ENCODE results near the gene PPID. TPM values are rescaled to one million over a fixed set of nuclear protein-coding genes. Genes with fewer than 3 reads are reported as not detected.
"Not testable (repeated sequence)": the region's sequence is repeated elsewhere in the genome, so short reads cannot be mapped to it uniquely, and the experiment has no call there.

Gene PPID
- total and polyA plus RNA-seq, 9 donors: 30.3 to 55.2 (median 47.0) TPM

DNA sequence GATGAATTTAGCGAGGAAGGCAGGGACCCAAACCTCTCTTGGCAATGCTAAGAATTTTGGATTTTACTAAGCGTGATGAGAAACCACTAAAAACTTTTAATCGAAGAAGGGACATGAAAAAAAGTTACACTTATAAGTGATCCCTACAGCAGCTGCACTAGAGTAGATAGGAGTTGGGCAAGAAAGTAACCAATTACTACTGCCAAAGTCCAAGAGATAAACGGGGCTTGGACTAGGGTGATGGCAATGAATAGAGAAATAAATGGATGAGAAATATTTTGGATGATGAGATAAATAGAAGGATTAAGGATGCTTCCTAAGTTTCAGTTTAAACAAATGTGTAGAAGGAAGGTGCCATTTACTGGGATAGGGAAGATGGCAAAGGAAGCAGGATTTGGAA, 39.4 kb upstream of the PPID start:
- 63% methylated on average over 1 of the region's 4 CpGs for WGBS (ENCODE audit: insufficient coverage)
- H3K4me1 ChIP-seq (ENCODE audit: control insufficient read depth, insufficient read depth, low read length): no peaks in the 10 kb centered on the region
- no peaks in the 10 kb centered on the region for H3K36me3 ChIP-seq (ENCODE audit: control insufficient read depth, insufficient read depth, low read length)
- no peaks in the 10 kb centered on the region for H3K27me3 ChIP-seq (ENCODE audit: control insufficient read depth, insufficient read depth, low read length)
- no peak for DNase-seq
- no peak overlapping the region for H3K27ac ChIP-seq (ENCODE audit: low read length)
- no peak overlapping the region for H3K4me3 ChIP-seq (ENCODE audit: low read length)
- no peaks in the 10 kb centered on the region for H3K9me3 ChIP-seq (replicated peaks; ENCODE audit: control insufficient read depth, low read depth, low read length)

DNA sequence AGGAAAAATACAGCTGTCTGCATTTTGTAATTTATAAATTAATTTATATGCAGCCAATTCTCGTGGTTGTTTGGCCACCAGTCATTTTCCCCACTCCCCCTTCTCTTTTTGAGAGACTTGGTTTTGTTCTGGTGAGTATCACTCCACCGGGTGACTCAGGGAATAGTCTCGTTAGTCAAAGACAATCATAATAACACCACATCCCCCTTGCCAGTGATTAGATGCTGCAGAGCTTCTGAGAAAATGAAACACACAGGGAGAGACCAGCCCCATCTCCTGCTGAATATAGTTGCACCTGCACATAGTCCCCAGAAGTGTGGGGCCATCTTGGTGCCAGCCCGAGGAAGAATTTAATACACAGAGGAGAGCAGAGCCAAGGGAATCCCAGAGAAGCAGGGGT, 37.7 kb upstream of the PPID start:
- WGBS (ENCODE audit: insufficient coverage): 100% methylated on average over 1 of the region's 4 CpGs
- no peak for DNase-seq
- no peaks in the 10 kb centered on the region for H3K27me3 ChIP-seq (ENCODE audit: control insufficient read depth, insufficient read depth, low read length)
- H3K36me3 ChIP-seq (ENCODE audit: control insufficient read depth, insufficient read depth, low read length): no peaks in the 10 kb centered on the region
- H3K4me3 ChIP-seq (ENCODE audit: low read length): no peak overlapping the region
- no peak overlapping the region for H3K27ac ChIP-seq (ENCODE audit: low read length)
- no peaks in the 10 kb centered on the region for H3K9me3 ChIP-seq (replicated peaks; ENCODE audit: control insufficient read depth, low read depth, low read length)
- no peaks in the 10 kb centered on the region for H3K4me1 ChIP-seq (ENCODE audit: control insufficient read depth, insufficient read depth, low read length)

DNA sequence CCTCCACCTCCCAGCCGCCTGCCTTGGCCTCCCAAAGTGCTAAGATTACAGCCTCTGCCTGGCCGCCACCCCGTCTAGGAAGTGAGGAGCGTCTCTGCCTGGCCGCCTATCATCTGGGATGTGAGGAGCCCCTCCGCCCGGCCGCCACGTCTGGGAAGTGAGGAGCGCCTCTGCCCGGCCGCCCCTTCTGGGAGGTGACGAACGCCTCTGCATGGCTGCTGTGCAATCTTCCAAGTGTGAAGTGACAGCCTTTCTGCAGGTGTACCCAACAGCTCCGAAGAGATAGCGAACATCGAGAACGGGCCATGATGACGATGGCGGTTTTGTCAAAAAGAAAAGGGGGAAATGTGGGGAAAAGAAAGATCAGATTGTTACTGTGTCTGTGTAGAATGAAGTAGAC, 36.3 kb upstream of the PPID start:
- not testable (repeated sequence) for DNase-seq
- WGBS (ENCODE audit: insufficient coverage): 91% methylated on average over 16 of the region's 20 CpGs

GRCh38 chr4:158758703-158759102, 35.5 kb upstream of the PPID start:
- H3K4me1 ChIP-seq (ENCODE audit: control insufficient read depth, insufficient read depth, low read length): no peaks in the 10 kb centered on the region
- 100% methylated on average over 3 of the region's 4 CpGs for WGBS (ENCODE audit: insufficient coverage)
- H3K27ac ChIP-seq (ENCODE audit: low read length): no peak overlapping the region
- no peaks in the 10 kb centered on the region for H3K27me3 ChIP-seq (ENCODE audit: control insufficient read depth, insufficient read depth, low read length)
- H3K9me3 ChIP-seq (replicated peaks; ENCODE audit: control insufficient read depth, low read depth, low read length): no peaks in the 10 kb centered on the region
- DNase-seq: no peak
- no peaks in the 10 kb centered on the region for H3K36me3 ChIP-seq (ENCODE audit: control insufficient read depth, insufficient read depth, low read length)
- no peak overlapping the region for H3K4me3 ChIP-seq (ENCODE audit: low read length)

More for the DNA sequence above, 36.3 kb upstream of the PPID start:
- not testable (repeated sequence) for H3K4me1 ChIP-seq (ENCODE audit: control insufficient read depth, insufficient read depth, low read length); H3K9me3 ChIP-seq (replicated peaks; ENCODE audit: control insufficient read depth, low read depth, low read length); H3K27me3 ChIP-seq (ENCODE audit: control insufficient read depth, insufficient read depth, low read length); H3K27ac ChIP-seq (ENCODE audit: low read length); H3K4me3 ChIP-seq (ENCODE audit: low read length); H3K36me3 ChIP-seq (ENCODE audit: control insufficient read depth, insufficient read depth, low read length)

DNA sequence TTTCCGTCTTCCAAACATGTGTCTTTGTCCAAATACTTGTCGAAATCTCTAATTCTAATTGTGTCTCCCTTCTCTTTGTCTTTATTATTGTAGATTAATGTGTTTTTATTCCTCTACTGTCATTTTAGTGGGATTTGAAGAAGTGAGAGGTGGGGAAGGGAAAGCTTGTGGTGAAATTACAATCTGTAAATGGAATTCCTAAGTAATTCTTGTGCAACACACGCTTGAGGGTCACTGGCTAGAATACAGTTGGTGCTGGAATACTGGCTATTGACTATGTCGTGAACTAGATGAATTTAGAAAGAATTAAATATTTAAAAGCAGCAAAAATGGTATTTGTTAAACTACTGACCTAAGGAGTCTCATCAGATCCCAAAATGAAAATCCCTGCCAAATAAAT, 34.9 kb upstream of the PPID start:
- Histone ChIP-seq H3K9me3 (replicated peaks; ENCODE audit: control insufficient read depth, low read depth, low read length) (no peaks in the 10 kb centered on the region), H3K27me3 (ENCODE audit: control insufficient read depth, insufficient read depth, low read length) (no peaks in the 10 kb centered on the region), H3K27ac (ENCODE audit: low read length) (no peak overlapping the region), H3K36me3 (ENCODE audit: control insufficient read depth, insufficient read depth, low read length) (no peaks in the 10 kb centered on the region), H3K4me3 (ENCODE audit: low read length) (no peak overlapping the region), H3K4me1 (ENCODE audit: control insufficient read depth, insufficient read depth, low read length) (no peaks in the 10 kb centered on the region)
- no peak for DNase-seq
- WGBS (ENCODE audit: insufficient coverage): no CpG with 5 or more reads among the region's 4 CpGs

GRCh38 chr4:158756588-158756987, 33.4 kb upstream of the PPID start:
- Histone ChIP-seq H3K36me3 (ENCODE audit: control insufficient read depth, insufficient read depth, low read length) (no peaks in the 10 kb centered on the region), H3K27me3 (ENCODE audit: control insufficient read depth, insufficient read depth, low read length) (no peaks in the 10 kb centered on the region), H3K9me3 (replicated peaks; ENCODE audit: control insufficient read depth, low read depth, low read length) (no peaks in the 10 kb centered on the region), H3K27ac (ENCODE audit: low read length) (no peak overlapping the region), H3K4me3 (ENCODE audit: low read length) (no peak overlapping the region), H3K4me1 (ENCODE audit: control insufficient read depth, insufficient read depth, low read length) (no peaks in the 10 kb centered on the region)
- no peak for DNase-seq

GRCh38 chr4:158755819-158756218, 32.6 kb upstream of the PPID start:
- H3K4me1 ChIP-seq (ENCODE audit: control insufficient read depth, insufficient read depth, low read length); H3K27me3 ChIP-seq (ENCODE audit: control insufficient read depth, insufficient read depth, low read length); H3K27ac ChIP-seq (ENCODE audit: low read length); H3K4me3 ChIP-seq (ENCODE audit: low read length); H3K36me3 ChIP-seq (ENCODE audit: control insufficient read depth, insufficient read depth, low read length); H3K9me3 ChIP-seq (replicated peaks; ENCODE audit: control insufficient read depth, low read depth, low read length); DNase-seq: not testable (repeated sequence)
- 88% methylated on average over 3 of the region's 7 CpGs for WGBS (ENCODE audit: insufficient coverage)

DNA sequence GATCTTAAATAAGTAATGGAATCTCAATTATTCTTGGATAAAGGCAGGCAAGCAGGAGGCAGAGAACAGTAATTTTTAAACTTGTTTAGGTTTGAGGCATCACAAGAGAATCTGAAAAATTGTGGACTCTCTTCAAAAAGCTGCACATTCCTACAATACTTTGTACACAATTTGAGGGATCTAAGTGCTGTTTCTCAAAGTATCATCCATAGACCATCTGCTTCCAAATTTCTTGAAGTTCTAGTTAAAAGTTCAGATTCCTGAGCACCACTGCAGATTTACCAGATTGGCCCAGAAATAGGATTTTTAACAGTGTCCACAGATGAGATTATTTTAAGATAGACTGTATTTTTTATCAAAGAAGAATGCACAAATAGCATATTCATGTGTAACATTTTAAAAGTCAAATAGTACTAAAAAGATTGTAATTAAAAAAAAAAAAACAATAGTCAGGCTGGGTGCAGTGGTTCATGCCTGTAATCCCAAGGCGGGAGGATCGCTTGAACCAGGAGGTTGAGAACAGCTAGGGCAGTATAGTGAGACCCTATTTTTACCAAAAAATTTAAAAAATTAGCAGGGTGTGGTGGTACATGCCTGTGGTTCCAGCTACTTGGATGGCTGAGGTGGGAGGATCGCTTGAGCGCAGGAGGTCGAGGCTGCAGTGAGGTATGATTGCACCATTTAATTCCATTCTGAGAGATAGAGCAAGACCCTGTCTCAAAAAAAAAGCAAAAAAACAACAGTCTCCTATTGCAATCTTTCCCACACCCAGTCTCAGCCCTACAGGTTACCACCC, 31.4 kb upstream of the PPID start:
- no peak overlapping the region for H3K4me3 ChIP-seq (ENCODE audit: low read length)
- no peak overlapping the region for H3K27ac ChIP-seq (ENCODE audit: low read length)
- no peaks in the 10 kb centered on the region for H3K27me3 ChIP-seq (ENCODE audit: control insufficient read depth, insufficient read depth, low read length)
- DNase-seq: no peak
- no peaks in the 10 kb centered on the region for H3K9me3 ChIP-seq (replicated peaks; ENCODE audit: control insufficient read depth, low read depth, low read length)
- H3K4me1 ChIP-seq (ENCODE audit: control insufficient read depth, insufficient read depth, low read length): no peaks in the 10 kb centered on the region
- WGBS (ENCODE audit: insufficient coverage): no CpG with 5 or more reads among the region's 5 CpGs
- H3K36me3 ChIP-seq (ENCODE audit: control insufficient read depth, insufficient read depth, low read length): no peaks in the 10 kb centered on the region

- H3K9me3 ChIP-seq (replicated peaks; ENCODE audit: control insufficient read depth, low read depth, low read length): no peaks in the 10 kb centered on the region
- H3K4me1 ChIP-seq (ENCODE audit: control insufficient read depth, insufficient read depth, low read length): no peaks in the 10 kb centered on the region
- no peaks in the 10 kb centered on the region for H3K27me3 ChIP-seq (ENCODE audit: control insufficient read depth, insufficient read depth, low read length)
- H3K4me3 ChIP-seq (ENCODE audit: low read length): no peak overlapping the region
- no CpG with 5 or more reads among the region's 3 CpGs for WGBS (ENCODE audit: insufficient coverage)
- no peak overlapping the region for H3K27ac ChIP-seq (ENCODE audit: low read length)
- DNase-seq: peak; percentile 75
- H3K36me3 ChIP-seq (ENCODE audit: control insufficient read depth, insufficient read depth, low read length): no peaks in the 10 kb centered on the region
Observed at GRCh38 chr4:158750379-158750778, 27.2 kb upstream of the PPID start.

- H3K36me3 ChIP-seq (ENCODE audit: control insufficient read depth, insufficient read depth, low read length); H3K27ac ChIP-seq (ENCODE audit: low read length); DNase-seq; H3K27me3 ChIP-seq (ENCODE audit: control insufficient read depth, insufficient read depth, low read length); H3K9me3 ChIP-seq (replicated peaks; ENCODE audit: control insufficient read depth, low read depth, low read length); H3K4me1 ChIP-seq (ENCODE audit: control insufficient read depth, insufficient read depth, low read length); H3K4me3 ChIP-seq (ENCODE audit: low read length): not testable (repeated sequence)
- WGBS (ENCODE audit: insufficient coverage): no CpG with 5 or more reads among the region's 31 CpGs
Observed at GRCh38 chr4:158746537-158746936, 23.3 kb upstream of the PPID start.

All from muscle of leg (tissue), 11 donors.